GM21447 (cell line): ENCODE measurements around the gene STRN4.
"Not testable (repeated sequence)": the region's sequence is repeated elsewhere in the genome, so short reads cannot be mapped to it uniquely, and the experiment has no call there.

Source experiments
- ATAC-seq: cut with Tn5 transposase; IDR thresholded peaks from one replicate; pipeline ENCODE4 v1.9.1; 2021; ENCODE audit not compliant: unreplicated experiment

The STRN4 gene, protein sequence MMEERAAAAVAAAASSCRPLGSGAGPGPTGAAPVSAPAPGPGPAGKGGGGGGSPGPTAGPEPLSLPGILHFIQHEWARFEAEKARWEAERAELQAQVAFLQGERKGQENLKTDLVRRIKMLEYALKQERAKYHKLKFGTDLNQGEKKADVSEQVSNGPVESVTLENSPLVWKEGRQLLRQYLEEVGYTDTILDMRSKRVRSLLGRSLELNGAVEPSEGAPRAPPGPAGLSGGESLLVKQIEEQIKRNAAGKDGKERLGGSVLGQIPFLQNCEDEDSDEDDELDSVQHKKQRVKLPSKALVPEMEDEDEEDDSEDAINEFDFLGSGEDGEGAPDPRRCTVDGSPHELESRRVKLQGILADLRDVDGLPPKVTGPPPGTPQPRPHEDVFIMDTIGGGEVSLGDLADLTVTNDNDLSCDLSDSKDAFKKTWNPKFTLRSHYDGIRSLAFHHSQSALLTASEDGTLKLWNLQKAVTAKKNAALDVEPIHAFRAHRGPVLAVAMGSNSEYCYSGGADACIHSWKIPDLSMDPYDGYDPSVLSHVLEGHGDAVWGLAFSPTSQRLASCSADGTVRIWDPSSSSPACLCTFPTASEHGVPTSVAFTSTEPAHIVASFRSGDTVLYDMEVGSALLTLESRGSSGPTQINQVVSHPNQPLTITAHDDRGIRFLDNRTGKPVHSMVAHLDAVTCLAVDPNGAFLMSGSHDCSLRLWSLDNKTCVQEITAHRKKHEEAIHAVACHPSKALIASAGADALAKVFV

DNA sequence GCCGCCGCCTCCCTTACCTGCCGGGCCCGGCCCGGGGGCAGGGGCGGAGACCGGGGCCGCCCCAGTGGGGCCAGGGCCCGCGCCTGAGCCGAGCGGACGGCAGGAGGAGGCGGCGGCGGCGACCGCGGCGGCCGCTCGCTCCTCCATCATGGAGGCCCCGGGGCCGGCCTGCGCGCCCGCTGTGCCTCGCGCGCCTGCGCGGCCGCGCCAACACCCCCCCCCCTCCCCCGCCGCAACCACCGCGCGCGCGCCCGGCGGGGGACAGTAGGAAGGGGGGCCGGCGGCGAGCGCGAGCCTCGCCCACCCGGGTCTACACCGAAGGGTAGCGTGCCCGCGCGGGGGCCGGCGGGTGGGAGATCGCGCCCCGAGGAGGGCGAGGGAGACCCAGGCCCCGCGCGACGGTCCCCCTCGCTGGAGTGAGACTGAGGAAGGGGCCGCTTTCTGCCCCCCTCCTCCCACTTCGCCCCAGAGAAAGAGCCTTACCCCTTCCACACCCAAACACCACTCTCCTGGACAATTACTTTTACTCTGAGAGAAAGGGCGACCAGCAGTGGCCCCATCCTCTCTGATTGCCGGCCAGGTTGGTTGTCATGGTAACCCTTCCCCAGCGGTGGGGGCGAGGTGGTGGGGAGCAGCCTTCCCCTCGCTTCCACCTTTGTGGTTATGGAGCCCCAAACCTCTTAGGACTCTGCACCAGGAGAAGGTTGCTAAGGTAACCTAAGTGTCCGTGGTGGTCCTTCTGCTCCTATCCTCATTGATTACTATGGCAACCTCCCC, at the start of gene STRN4:
STRN4 (minus strand) TSS at position 170 of the 777 bp plus-strand sequence; CDS start at position 150, 20 bp downstream.
- no peak for ATAC-seq

DNA sequence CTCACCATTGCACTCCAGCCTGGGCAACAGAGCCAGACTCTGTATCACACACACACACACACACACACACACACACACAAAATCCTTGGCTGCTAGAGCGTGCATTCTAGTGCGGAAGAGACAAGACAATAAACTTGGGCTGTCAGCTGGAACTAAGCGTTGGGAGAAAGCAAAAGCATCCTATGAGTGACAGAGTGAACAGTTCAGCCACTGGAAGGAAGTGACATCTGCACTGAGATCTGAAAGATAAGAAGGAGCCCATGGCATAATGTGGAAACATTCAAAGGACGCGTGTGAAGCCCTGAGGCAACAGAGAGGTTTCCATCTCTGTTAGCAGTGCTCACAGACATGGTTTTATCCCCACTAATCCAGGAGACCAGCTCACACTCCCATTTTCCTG, 45.7 kb upstream of the STRN4 start:
- ATAC-seq, result no peak

DNA sequence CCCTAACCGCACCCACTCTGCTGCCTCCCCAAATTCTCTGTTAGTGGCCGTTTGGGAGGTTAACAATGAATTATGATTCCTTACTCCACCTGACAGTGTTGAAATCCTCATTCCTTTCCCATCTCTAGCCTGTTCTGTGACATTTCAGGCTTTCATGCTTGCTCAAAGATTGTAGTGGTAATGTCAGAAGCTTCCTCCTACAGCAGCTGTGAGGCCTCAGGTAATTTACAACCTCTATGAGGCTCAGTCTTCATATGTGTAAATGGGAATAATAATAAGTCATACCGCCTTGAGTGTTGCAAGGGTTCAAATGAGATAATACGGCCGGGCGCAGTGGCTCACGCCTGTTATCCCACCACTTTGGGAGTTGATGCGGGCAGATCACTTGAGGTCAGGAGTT, 43.1 kb upstream of the STRN4 start:
- no peak for ATAC-seq

DNA sequence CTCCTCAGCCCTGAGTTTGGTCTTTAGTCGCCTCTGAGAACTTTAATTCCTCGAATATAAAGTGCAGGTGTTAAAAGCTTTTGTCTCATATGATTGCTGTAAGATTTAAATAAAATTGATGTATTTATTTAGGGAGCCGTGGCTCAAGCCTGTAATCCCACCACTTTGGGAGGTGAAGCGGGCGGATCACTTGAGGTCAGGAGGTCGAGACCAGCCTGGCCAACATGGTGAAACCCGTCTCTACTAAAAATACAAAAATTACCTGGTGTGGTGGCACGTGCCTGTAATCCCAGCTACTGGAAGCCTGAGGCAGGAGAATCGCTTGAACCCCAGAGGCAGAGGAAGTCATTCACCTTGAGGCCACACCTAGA, 42.7 kb upstream of the STRN4 start:
- no peak for ATAC-seq

DNA sequence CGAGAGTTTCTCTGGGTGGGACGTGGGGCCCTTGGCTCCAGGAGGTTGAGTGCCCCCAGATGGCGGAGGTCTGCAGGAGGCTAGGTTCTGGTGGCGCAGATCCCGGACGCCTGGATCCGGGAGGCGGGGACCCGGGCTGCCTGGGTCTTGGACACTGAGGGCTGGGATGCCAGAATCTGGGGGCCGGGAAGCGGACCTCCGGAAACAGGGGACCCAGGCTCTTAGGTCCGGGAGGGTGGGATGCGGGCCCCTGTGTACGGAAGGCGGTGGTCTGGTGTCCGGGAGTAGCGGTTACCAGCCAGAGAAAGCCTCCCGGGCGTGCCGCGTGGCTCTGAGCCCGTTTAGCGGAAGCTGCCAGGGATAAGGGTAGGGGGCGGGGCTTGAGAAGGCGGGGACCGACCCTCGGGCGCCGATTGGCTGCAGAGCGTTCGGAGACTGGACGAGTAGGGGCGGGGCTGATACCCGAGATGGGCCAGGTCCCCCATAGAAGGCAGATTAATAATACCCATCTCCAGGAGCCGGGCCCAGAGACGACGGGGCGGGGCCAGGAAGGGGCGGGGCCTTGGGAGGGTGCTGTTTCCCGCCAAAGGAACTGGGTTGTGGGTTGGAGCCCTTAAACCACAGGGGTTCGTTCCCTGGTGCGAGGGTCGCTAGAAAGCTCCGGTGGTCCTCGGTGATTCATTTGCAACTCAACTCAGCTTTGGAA, 42.2 kb upstream of the STRN4 start, which contains the start of gene SLC1A5:
SLC1A5 (minus strand) TSS at position 333 of the 706 bp plus-strand sequence. CDS start 629 bp downstream, outside the sequence.
- peak; percentile 58 for ATAC-seq

DNA sequence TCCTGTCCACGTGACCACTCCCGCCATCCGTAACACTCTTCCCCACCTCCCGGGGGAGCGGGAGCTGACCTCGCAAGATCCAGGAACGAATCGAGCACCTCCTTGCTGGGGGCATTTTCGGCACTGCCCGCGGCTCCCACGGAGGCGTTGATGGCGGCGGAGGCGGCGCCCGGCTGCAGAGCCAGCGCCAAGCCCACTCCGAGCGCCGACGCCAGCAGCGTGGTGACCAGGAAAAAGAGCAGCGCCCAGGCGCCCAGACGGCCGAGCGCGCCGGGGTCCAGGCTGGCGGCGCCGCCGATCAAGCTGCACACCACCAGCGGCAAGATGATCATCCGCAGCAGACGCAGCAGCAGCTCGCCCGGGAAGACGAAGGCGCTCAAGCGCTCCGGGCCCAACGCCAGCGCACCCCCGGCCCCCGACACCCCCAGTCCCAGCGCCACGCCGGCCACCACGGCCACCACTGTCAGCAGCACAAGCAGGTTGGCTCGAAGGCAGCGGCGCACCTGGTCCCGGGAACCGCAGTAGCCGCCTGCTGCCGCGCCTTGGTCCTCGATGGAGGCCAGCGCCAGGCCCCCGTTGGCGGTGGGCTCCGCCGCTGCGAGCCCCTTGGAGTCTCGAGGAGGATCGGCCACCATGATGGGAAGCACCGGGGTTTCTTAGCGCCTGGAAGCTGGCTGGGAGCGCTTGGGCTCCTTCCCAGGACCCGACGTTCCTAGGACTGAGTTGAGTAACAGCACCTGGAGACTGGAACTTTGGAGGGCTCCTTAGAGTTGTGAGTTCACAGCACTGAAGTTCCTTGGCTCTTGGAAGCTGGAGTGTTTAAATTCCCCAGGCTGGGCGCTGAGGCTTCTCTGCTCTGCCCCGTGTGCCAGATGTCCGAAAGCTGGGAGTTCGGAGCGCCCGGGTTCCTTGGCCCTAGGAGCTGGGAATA, 41.3 kb upstream of the STRN4 start:
- ATAC-seq, result no peak

DNA sequence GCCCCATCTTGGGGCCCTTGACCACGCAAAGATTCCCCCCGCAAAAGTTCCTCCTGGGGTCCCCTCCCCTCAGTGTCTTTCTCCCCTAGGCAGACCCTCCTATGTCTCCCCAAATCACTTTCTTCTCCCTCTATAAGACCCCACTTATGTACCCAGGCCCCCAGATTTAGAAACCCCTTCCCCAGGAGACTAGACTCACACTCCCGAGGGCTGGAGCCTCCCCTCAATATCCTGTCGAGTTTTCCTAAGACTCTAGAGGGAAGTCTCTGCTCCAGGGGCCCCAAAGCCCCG, 40.7 kb upstream of the STRN4 start:
- ATAC-seq, result no peak

DNA sequence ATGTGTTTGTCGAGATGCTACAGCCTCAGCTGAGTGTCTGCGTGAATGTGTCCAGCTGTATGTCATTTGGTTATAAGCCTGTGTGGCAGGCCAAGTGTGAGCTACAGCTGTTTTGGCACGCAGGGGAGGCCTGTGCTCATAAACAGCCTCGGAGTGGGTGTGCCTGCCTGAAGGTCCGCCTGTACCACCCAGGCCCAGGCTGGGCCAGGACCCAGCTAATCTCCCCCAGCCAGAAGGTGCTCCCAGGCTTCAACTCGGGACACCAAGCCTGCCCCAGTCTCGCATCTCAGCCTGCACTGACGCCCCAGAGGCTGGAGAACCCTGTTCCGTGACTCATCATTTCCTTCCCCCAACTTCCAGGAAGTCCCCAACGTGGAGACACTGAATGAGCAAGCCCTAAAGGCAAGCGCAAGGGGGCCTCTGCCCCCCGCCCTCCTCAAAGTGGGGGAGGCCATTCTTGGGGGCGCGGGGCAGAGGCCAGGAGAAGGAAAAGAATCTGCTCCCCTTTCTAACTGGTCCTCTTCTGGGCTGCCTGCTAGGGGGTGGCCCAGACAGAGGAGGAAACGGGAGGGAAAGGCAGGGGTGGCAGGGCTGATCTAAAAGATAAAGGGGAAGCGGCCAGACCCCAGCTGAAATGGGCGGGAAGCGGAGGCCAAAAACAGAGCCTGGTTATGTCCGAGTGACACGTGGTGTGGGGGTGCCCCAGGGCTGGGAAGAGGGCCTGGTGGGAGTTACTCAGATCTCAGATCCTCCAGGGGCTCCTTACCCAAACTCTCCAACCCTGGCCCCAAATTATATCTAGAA, 40.2 kb upstream of the STRN4 start:
- peak; percentile 39 for ATAC-seq

DNA sequence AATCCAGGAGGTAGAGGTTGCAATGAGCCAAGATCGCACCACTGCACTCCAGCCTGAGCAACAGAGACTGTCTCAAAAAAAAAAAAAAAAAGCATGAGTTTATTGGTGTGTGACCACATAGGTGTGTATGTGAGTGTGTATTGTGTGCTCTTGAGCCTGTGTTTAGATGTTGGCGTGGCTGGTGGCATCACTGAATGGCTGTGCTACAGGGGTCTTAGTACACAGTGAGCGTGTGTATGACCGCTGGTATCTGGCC, 39.7 kb upstream of the STRN4 start:
- ATAC-seq, result no peak

DNA sequence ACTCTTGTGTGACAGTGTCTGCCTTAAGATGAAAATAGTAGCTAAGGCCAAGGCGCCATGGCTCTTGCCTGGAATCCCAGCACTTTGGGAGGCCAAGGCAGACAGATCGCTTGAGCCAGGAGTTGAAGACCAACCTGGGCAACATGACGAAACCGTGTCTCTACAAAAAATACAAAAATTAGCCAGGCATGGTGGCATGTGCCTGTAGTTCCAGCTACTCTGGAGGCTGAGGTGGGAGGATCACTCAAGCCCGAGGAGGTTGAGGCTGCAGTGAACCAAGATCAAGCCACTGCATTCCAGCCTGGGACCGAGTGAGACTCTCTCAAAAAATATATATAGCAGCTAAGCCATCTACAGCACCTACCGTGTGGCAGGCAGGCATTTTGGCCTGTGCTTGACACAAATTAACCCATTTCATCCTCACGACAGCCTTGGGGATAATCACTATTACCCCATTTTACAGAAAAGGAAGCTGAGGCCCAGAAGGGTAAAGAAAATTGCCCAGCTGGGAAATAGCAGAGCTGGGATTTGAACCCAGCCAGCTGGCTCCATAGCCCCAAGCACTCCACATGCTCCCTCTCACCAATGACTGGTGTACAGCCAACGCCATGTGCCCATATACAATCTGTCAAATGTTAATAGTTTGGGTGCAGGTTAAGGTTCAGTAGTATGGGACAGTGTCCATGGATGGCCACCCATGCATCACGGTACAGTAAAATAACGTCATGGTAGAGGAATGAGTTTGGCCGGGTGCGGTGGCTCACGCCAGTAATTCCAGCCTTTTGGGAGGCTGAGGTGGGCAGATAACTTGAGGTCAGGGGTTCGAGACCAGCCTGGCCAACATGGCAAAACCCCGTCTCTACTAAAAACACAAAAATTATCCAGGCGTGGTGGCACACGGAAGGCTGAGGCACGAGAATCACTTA, 39.1 kb upstream of the STRN4 start:
- ATAC-seq, result no peak

DNA sequence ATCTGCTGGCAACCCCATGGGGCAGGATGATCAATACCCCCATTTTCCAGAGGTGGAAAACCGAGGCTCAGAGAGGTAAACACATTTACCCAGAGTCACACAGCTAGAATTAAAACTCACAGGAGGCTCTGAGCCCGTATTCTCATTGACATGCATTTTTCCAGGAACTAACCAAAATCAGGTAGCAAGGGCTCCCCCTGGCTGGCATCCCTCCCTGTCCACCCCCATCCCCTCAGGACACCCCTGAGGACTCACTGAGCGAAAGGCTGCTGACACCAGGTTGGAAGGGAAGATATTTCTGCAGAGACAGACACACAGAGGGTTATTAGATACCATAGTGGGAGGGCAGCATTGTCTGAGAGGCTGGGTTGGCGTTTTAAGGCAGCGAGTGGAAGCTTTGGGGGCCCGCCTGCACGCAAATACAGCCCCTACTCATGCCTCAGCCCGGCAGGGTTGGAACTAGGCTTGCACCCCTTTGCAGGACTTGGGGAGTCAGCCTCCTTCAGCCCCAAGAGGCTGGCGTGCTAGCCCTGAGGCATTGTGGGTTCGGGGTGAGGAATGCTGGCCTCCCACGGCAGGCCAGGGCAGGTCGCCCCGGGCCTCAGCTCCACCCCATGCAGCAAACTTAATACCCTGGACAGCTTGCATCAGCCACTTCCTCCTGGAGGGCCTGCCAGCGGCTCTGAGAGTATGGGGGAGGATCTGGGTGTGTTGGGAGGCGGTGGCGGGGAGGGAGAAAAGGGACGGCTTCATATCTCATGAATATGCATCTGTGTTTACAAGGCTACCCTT, 38.2 kb upstream of the STRN4 start:
- peak; percentile 33 for ATAC-seq

DNA sequence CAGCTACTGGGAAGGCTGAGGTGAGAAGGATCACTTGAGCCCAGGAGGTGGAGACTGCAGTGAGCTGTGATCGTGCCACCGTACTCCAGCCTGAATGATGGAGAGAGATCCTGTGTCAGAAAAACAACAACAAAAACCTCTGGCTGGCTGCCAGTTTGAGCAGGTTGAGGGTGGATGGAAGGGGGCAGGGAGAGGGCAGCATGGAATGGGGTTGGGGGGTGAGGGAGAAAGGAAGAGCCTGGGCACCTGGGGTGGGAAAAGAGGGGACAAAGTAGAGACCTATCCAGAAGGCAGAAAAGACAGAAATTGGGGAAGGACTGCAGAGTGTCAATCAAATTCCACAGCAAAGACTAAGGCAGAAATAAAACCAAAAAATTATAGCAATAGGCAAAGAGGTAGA, 37.4 kb upstream of the STRN4 start:
- no peak for ATAC-seq

DNA sequence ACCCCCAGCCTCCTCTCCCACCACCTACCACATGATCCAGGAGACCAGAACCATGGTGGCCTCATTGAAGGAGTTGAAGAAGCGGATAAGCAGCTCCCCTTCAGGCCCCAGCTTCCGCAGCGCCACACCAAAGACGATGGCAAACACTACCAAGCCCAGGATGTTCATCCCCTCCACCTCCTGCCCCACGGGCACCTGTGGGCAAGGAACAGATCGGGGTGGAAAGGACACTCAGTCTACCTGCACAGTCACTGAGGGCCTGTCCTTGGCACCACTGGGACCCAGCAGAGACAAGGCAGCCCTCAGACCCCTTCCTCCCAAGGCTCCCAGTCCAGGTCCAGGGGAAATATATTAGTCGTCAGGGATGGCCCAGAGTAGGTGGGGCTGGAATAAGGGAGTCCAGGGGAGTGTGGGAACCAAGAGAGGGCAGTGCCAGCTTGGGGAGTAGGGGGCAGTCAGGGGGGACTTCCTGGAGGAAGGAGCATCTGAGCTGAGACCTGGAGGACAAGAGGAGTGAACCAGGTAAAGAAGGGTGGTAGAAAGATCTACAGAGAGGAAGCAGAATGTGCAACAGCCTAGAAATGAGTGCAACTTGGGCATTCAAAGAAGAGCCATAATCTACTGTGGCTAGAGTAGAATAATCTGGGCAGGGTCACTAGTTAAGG, 36.2 kb upstream of the STRN4 start:
- no peak for ATAC-seq

DNA sequence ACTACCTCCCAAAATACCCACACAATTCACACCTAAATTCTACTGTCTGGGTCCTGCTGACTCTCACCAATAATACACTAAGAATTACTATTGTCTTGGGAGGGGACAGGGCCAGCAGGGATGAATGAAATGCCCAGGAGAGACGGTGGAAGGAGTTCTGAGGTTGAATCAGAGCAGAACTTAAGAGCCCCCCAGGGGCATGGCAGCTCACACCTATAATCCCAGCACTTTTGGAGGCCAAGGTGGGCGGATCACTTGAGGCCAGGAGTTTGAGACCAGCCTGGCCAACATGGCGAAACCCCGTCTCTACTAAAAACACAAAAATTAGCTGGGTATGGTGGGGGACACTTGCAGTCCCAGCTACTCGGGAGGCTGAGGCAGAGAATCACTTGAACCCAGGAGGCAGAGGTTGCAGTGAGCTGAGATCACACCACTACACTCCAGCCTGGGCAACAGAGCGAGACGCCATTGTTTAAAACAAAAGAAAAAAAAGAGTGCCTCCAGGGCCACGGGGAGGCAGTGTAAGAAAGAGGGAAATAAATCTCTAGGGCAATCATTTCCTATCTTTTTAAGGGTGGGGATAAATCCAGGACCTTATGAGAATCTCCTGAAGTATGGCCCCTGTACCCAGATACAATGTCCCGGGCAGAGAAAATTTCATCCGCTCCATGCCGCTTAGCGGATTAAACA, 31.9 kb upstream of the STRN4 start:
- not testable (repeated sequence) for ATAC-seq

DNA sequence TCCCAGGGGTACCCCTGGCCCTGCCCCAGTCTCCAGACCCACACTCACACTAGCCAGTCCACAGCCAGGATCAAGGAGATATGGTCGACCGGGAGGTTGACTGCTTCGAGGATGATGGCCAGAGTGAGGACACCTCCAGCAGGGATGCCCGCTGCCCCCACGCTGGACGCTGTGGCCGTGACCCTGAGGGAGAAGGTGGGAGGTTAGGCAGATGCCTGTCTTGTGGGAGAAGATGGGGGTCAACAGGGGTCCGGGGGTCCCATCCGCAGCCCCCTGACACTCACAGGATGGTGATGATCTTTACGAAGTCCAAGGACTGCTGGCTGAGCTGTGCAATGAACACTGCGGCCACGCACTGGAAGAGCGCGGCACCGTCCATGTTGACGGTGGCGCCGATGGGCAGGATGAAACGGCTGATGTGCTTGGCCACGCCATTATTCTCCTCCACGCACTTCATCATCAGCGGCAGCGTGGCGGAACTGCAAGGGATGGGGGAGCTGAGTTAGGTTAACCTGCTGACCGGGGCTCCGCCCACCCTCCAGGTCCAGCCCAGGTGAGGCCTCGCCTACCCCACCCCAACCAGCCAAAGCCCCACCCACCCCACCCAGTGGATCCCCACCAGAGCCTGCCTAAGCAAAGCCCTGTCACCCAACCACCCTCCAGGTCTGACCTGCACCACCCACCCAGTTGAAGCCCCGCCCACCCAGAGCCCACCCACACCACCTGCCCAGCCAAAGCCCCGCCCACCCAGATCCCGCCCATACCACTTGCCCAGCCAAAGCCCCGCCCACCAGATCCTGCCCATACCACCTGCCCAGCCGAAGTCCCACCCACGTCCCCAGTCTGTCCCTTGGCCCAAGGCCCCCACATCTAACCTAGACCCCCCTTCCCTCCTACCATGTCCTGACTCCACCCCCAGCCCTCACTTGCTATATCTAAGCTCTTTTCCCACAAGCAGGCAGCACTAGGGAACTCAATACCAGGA, 31.0 kb upstream of the STRN4 start:
- no peak for ATAC-seq
